C4-2B (cell line): ENCODE data around the gene FAM83G.

ENCODE experiments used
- H3K27ac ChIP-seq: fragments of 450-650 bp; 2 replicates; pipeline ENCODE4 v1.5.1; 2017
- CTCF ChIP-seq: fragments of 450-650 bp; conservative IDR thresholded peaks from 2 replicates; pipeline ENCODE4 v1.5.1; 2017; ENCODE audit warnings: mild to moderate bottlenecking
- ZFX ChIP-seq: fragments of 450-650 bp; IDR thresholded peaks from 2 replicates; pipeline ENCODE4 v1.6.1; 2017

FAM83G gene

GRCh38 chr17:18987230-18987610 is 17.3 kb downstream of the FAM83G start:
- TF ChIP-seq ZFX = no peak
- TF ChIP-seq CTCF = no peak

GRCh38 chr17:18986541-18987229 is 17.9 kb downstream of the FAM83G start:
- peak overlapping the region; percentile 72 for H3K27ac ChIP-seq
- TF ChIP-seq CTCF (no peak), ZFX (no peak)

More at GRCh38 chr17:18987230-18987610, 17.3 kb downstream of the FAM83G start:
- peak overlapping the region; percentile 72 for H3K27ac ChIP-seq

GRCh38 chr17:18985475-18985874 is 19.1 kb downstream of the FAM83G start:
- H3K27ac ChIP-seq = peak overlapping the region; percentile 41; the same call in 1 of the 2 replicates
- TF ChIP-seq CTCF = no peak
- no peak for TF ChIP-seq ZFX

- TF ChIP-seq CTCF (no peak), ZFX (no peak)
- peak overlapping the region; percentile 41 for H3K27ac ChIP-seq
Observed at GRCh38 chr17:18984273-18985114, 20.1 kb downstream of the FAM83G start.

GRCh38 chr17:18981642-18982424 is 22.7 kb downstream of the FAM83G start:
- no peak overlapping the region for H3K27ac ChIP-seq
- no peak for TF ChIP-seq CTCF
- TF ChIP-seq ZFX = no peak

- TF ChIP-seq CTCF = no peak
- no peak for TF ChIP-seq ZFX
- H3K27ac ChIP-seq = no peak overlapping the region
Observed at GRCh38 chr17:18981335-18981641, 23.3 kb downstream of the FAM83G start.
